Measurements from ENCODE around the gene PPP2R3A. TPM values are rescaled to one million over a fixed set of nuclear protein-coding genes. Genes with fewer than 3 reads are reported as not detected.
A peak's percentile ranks its signal among the peaks of the same experiment; 100 is the strongest.

PPP2R3A gene
- total RNA-seq, 2 experiments from 2014 or later: 0.17 to 0.23 TPM

DNA sequence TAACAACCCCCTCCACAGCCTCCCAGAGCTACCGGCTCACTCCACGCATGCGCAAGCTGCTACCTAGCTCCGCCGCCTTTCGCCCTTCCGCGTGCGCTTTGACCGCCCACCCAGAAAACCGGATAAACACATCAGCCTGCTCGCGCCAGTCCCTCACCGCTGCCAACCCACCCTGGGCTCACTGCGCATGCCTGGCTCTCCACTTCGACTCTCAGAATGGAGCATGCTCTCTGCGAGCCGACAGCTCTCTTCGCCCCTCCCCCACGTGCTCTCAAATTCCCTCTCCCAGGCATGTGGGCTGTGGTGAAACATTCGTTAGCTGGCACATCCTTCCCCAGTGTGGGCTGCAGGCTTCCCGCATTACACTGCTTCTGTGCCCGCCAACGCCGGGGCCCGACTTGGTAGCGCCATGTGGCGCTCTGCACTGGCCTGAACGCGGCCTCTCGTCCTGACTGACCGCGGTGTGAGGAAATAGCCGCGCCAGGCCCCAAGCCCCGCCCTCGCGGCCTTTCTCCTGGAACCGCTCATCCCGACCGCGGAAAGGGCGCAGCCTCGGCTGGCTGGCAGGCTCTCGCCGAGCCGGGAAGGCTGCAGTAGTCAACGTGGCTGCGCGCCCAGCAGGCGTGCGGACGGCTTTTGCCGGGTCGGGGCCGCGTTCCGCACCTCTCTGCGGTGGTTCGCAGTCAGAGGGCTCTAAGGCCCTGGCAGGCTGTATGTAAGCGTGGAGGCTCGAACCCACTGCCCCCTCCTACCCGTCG, 231.1 kb downstream of the PPP2R3A start:
- peaks cover 25% of the 10 kb centered on the region for H3K36me3 Mint-ChIP-seq
- POLR2A ChIA-PET: interaction anchor here (0.7 to 5.8 kb wide), 14 partner anchors 9 to 665 kb away, joined by 3 to 76 read pairs (median 4); partner anchors contain the start of genes NCK1, PCCB and STAG1
- peak; percentile 97 for DNase-seq

DNA sequence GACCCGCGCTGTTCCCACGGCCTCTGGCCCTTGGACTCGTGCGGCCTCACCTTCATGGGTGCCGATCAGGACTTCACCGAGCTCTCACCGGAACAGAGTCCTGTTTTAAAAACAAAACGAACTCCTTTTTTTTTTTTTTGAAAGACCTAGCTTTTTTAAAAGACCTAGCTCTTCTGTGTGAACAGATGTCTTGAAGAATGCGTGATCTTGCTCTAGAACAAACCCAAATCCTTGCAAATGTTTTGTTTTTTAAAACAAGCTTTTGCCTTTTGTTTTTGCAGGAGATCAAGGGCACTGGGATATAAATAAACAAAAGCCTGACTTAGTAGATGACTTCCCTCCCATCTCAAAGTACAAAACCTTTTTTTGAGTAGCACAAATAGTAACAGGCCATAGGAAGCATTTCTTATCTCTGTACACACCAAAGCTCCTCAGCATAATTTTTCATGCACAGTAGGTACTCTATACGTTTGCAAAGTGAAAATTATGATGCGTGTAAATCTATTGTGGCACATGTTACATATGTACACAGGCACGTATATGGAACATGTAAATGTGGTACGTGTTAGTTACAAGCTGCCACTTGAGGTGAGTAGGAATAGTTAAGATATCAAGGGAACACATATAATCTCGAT, 231.7 kb downstream of the PPP2R3A start:
- Mint-ChIP-seq H3K9me3 (no peaks in the 10 kb centered on the region), H3K36me3 (peaks cover 20% of the 10 kb centered on the region), H3K4me3 (peak overlapping the region; percentile 92), H3K4me1 (peaks cover 13% of the 10 kb centered on the region), H3K27me3 (peaks cover 2% of the 10 kb centered on the region), H3K27ac (peak overlapping the region; percentile 96)
- DNase-seq: no peak
- no peak for ATAC-seq (ENCODE audit: low read depth)
- POLR2A ChIA-PET: interaction anchor here (0.6 to 5.8 kb wide), 11 partner anchors 10 to 664 kb away, joined by 3 to 76 read pairs (median 3); partner anchors contain the start of genes NCK1, PCCB and STAG1

More for the DNA sequence above, 231.1 kb downstream of the PPP2R3A start:
- Mint-ChIP-seq H3K4me1 (peaks cover 19% of the 10 kb centered on the region), H3K9me3 (no peaks in the 10 kb centered on the region), H3K27ac (peak overlapping the region; percentile 96), H3K4me3 (peak overlapping the region; percentile 92), H3K27me3 (no peaks in the 10 kb centered on the region)
- peak; percentile 82 for ATAC-seq (ENCODE audit: low read depth)

Other genes starting within 250 kb of the PPP2R3A start
- gene MSL2, start 230.6 kb downstream of the PPP2R3A start, total RNA-seq: 10 to 100 TPM; 71.4 to 71.5 TPM